Natural killer cell (primary cell): Measurements from ENCODE around the gene TEX52. TPM values are rescaled to one million over a fixed set of nuclear protein-coding genes. Genes with fewer than 3 reads are reported as not detected.

Experiments
- ATAC-seq, 3 donors: fragments of 150-1000 bp in 2 of 3; fragments of 200-7000 bp in 1 of 3; cut with Tn5 transposase; 1 replicate in 1 of 3; 2 replicates in 2 of 3; pipeline ENCODE4 v1.10.0; 2021; ENCODE audit warnings: mild to moderate bottlenecking in 2 of 3, moderate library complexity in 2 of 3
- DNase-seq, 2 donors: peaks; one replicate each; pipeline versions ENCODE4 v3.0.0 to v3.0.0-alpha.2; 2013 to 2021; ENCODE audit warnings: mixed read lengths in 1 of 2
- H3K27ac ChIP-seq: one replicate; pipeline ENCODE4 v1.5.1; 2013; ENCODE audit warnings: mild to moderate bottlenecking, low read length
- H3K27me3 ChIP-seq: one replicate; pipeline ENCODE4 v1.6.1; 2013; ENCODE audit warnings: low read length; ENCODE audit not compliant: control insufficient read depth, insufficient read depth
- H3K36me3 ChIP-seq: one replicate; pipeline ENCODE4 v1.6.1; 2013; ENCODE audit warnings: low read length; ENCODE audit not compliant: control insufficient read depth, insufficient read depth
- H3K4me1 ChIP-seq: one replicate; pipeline ENCODE4 v1.6.1; 2013; ENCODE audit warnings: low read length; ENCODE audit not compliant: control insufficient read depth, insufficient read depth
- H3K4me3 ChIP-seq: one replicate; pipeline ENCODE4 v1.5.1; 2013; ENCODE audit warnings: low read length
- H3K9me3 ChIP-seq: one replicate; pipeline ENCODE4 v1.6.1; 2013; ENCODE audit warnings: low read length; ENCODE audit not compliant: control insufficient read depth, insufficient read depth
- H3K27ac Mint-ChIP-seq, 2 donors: one replicate each; pipeline ENCODE4 v1.8.0; 2022; ENCODE audit warnings: mild to moderate bottlenecking in 2 of 2, mixed read lengths in 2 of 2, moderate library complexity in 1 of 2
- H3K27me3 Mint-ChIP-seq, 2 donors: one replicate each; pipeline ENCODE4 v1.8.0; 2022; ENCODE audit warnings: low read depth in 2 of 2, mixed read lengths in 2 of 2
- H3K36me3 Mint-ChIP-seq: one replicate; pipeline ENCODE4 v1.8.0; 2022; ENCODE audit warnings: mixed read lengths
- H3K4me1 Mint-ChIP-seq, 2 donors: one replicate each; pipeline ENCODE4 v1.8.0; 2022; ENCODE audit warnings: mixed read lengths in 2 of 2
- H3K4me3 Mint-ChIP-seq: one replicate; pipeline ENCODE4 v1.8.0; 2022; ENCODE audit warnings: mild to moderate bottlenecking, moderate library complexity, mixed read lengths
- H3K9me3 Mint-ChIP-seq, 2 donors: one replicate each; pipeline ENCODE4 v1.8.0; 2022; ENCODE audit warnings: mixed read lengths in 2 of 2
- WGBS: methylation state at CpG from one replicate; pipeline ENCODE4 v1.1.7; 2013; ENCODE audit warnings: missing lambda C conversion rate; ENCODE audit not compliant: insufficient coverage; 5-methylcytosine and 5-hydroxymethylcytosine counted together
- intact Hi-C: fragments of 100-400 bp; cut with micrococcal nuclease; formaldehyde crosslinking; loops from one replicate; pipeline ENCODE4 v1.14.2; 2022
- total RNA-seq, 4 donors: library from RNA; stranded (reverse); fragments of 120-200 nt in 1 of 4; gene quantifications; one replicate each; pipeline versions ENCODE4 v1.2.3 to v1.2.4, GENCODE V29; 2013 to 2022
- TF ChIP-seq, protein P1 (sequence below): fragments of 200-600 bp; IDR thresholded peaks from one replicate; pipeline ENCODE4 v1.8.0; 2022; ENCODE audit warnings: antibody characterized with exemption

TEX52 gene
- total RNA-seq, 3 donors from 2014 or later (not counting 1 experiment from before 2014, with no cell fraction given) = not detected

DNA sequence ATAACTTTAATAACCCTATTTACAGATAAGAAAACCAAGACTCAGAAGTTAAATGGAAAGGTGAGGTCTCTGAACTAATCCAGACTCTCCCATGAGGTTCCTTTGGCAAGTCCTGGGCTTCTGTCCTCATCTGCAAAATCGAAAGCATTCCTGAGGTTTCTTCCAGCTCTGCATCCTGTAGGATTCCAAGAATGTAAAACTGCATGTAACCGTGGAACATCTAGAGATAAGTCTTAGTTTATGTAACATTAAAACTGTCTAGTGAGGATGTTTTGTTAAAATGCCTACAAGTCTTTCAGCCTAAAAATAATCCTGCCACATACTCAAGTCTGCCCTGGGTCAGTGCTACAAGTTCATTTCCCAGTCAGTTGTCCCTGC lies 51.7 kb downstream of the TEX52 start:
- ATAC-seq (no peak), DNase-seq (no peak)
- no peak overlapping the region for H3K4me3 Mint-ChIP-seq
- no peaks in the 10 kb centered on the region for H3K4me1 ChIP-seq
- no peaks in the 10 kb centered on the region for H3K27me3 Mint-ChIP-seq
- H3K36me3 Mint-ChIP-seq = no peaks in the 10 kb centered on the region
- intact Hi-C loops = no loop called here
- H3K27ac Mint-ChIP-seq = no peak overlapping the region
- H3K27me3 ChIP-seq = no peaks in the 10 kb centered on the region
- TF ChIP-seq, protein P1, sequence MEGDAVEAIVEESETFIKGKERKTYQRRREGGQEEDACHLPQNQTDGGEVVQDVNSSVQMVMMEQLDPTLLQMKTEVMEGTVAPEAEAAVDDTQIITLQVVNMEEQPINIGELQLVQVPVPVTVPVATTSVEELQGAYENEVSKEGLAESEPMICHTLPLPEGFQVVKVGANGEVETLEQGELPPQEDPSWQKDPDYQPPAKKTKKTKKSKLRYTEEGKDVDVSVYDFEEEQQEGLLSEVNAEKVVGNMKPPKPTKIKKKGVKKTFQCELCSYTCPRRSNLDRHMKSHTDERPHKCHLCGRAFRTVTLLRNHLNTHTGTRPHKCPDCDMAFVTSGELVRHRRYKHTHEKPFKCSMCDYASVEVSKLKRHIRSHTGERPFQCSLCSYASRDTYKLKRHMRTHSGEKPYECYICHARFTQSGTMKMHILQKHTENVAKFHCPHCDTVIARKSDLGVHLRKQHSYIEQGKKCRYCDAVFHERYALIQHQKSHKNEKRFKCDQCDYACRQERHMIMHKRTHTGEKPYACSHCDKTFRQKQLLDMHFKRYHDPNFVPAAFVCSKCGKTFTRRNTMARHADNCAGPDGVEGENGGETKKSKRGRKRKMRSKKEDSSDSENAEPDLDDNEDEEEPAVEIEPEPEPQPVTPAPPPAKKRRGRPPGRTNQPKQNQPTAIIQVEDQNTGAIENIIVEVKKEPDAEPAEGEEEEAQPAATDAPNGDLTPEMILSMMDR = no peak
- no peaks in the 10 kb centered on the region for H3K9me3 Mint-ChIP-seq
- H3K36me3 ChIP-seq = peaks cover 29% of the 10 kb centered on the region
- WGBS = 76% methylated on average over 2 of the region's 2 CpGs
- H3K4me1 Mint-ChIP-seq = no peaks in the 10 kb centered on the region
- H3K27ac ChIP-seq = no peak overlapping the region
- H3K4me3 ChIP-seq = no peak overlapping the region
- H3K9me3 ChIP-seq = no peaks in the 10 kb centered on the region

DNA sequence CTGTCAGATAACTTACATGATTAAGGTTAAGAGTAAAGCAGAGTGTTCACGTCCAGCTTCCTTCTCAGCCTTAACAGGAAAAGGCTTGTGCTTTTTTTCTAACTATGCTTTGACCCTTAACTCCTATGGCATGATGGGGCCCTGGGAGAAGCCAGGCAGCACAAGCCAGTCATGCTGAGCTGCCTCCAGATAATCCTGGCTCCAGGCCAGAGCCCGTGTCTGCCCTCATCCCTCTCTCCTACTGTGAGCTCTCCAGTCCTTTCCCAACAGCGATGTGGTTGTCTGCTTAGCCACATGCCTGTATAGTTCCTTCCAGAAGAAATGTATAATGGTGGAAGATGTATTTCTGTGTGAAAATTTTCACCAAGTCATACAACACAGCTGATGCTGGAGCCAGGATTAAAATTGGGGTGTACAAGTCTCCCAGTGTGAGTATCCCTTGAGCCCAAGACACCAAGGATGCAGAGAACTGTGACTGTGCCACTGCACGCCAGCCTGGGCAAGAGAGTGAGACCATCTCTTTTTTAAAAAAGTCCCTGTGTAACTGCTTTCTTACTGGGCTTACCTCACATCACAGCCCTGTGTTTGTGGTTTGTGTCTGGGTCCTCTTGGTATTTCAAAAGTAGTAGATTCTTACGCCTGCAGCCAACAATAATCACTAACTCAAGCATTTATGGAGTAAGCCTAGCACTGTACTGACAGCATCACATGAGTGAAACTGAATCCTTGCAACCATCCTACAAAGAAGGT lies 52.3 kb downstream of the TEX52 start:
- no peak overlapping the region for H3K4me3 Mint-ChIP-seq
- TF ChIP-seq, protein P1 = no peak
- Histone ChIP-seq H3K4me3 (no peak overlapping the region), H3K4me1 (no peaks in the 10 kb centered on the region), H3K36me3 (peaks cover 35% of the 10 kb centered on the region), H3K27ac (no peak overlapping the region), H3K27me3 (no peaks in the 10 kb centered on the region), H3K9me3 (no peaks in the 10 kb centered on the region)
- H3K36me3 Mint-ChIP-seq = no peaks in the 10 kb centered on the region
- no peaks in the 10 kb centered on the region for H3K9me3 Mint-ChIP-seq
- no peaks in the 10 kb centered on the region for H3K4me1 Mint-ChIP-seq
- WGBS = 87% methylated on average over 3 of the region's 5 CpGs
- H3K27ac Mint-ChIP-seq = no peak overlapping the region
- no peaks in the 10 kb centered on the region for H3K27me3 Mint-ChIP-seq
- intact Hi-C loops = no loop called here
- ATAC-seq (no peak), DNase-seq (no peak)

DNA sequence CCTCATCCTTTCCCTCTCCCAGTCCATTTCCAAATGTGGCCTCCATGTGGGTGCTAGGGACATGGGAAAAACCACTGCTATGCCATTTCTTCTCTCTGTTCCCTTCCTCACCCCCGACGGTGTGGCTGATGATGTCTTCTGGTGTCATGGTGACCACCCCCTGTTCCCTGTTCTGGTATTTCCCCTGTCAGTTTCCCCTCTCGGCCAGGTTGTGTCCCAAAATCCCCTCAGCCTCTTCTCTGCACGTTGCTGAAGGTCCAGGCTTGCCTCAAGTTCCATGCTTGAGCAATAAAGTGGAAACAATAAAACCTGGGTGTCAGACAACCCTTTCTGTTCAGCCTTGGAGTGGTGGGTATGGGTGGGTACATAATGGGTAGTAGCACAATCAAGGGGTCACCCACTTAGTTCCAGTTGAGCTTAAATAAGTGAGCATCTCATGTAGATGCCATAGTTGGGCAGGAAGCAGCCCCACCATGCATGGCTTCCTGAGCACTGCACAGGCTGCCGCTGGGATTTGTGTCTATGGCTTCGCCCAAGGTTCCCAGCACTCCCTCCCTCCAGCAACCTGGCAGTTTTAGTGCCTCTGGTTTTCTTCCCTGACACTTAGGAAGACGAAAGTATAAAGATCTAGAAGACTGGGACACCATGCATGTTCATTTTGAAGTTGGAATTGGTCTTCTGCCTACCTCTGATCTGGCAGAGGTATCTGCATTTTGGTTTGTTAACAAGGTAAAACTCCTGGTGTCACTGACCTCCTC lies 53.0 kb downstream of the TEX52 start:
- DNase-seq (no peak), ATAC-seq (no peak)
- intact Hi-C loops = no loop called here
- H3K36me3 ChIP-seq = peaks cover 42% of the 10 kb centered on the region
- Mint-ChIP-seq H3K9me3 (no peaks in the 10 kb centered on the region), H3K36me3 (no peaks in the 10 kb centered on the region), H3K4me3 (no peak overlapping the region), H3K4me1 (no peaks in the 10 kb centered on the region), H3K27ac (no peak overlapping the region), H3K27me3 (no peaks in the 10 kb centered on the region)
- H3K9me3 ChIP-seq = no peaks in the 10 kb centered on the region
- no peak overlapping the region for H3K27ac ChIP-seq
- no peaks in the 10 kb centered on the region for H3K4me1 ChIP-seq
- H3K27me3 ChIP-seq = no peaks in the 10 kb centered on the region
- WGBS = 84% methylated on average over 7 of the region's 7 CpGs
- TF ChIP-seq, protein P1 = no peak
- no peak overlapping the region for H3K4me3 ChIP-seq
